LNCaP clone FGC (cell line): ENCODE data around the gene UBALD1.

ENCODE experiments used
- DNase-seq: peaks from one replicate; pipeline ENCODE4 v3.0.0-alpha.2; 2011; ENCODE audit warnings: low read depth
- H3K4me3 ChIP-seq: 2 replicates; pipeline ENCODE4 v1.5.1; 2011; ENCODE audit warnings: mild to moderate bottlenecking, low read depth, low read length, control low read depth
- TF ChIP-seq, protein P1 (sequence below): IDR thresholded peaks from 2 replicates; pipeline ENCODE4 v1.5.1; 2012; ENCODE audit warnings: mild to moderate bottlenecking; ENCODE audit not compliant: control insufficient read depth, insufficient read depth; ENCODE audit errors: extremely low read depth

Gene UBALD1

DNA sequence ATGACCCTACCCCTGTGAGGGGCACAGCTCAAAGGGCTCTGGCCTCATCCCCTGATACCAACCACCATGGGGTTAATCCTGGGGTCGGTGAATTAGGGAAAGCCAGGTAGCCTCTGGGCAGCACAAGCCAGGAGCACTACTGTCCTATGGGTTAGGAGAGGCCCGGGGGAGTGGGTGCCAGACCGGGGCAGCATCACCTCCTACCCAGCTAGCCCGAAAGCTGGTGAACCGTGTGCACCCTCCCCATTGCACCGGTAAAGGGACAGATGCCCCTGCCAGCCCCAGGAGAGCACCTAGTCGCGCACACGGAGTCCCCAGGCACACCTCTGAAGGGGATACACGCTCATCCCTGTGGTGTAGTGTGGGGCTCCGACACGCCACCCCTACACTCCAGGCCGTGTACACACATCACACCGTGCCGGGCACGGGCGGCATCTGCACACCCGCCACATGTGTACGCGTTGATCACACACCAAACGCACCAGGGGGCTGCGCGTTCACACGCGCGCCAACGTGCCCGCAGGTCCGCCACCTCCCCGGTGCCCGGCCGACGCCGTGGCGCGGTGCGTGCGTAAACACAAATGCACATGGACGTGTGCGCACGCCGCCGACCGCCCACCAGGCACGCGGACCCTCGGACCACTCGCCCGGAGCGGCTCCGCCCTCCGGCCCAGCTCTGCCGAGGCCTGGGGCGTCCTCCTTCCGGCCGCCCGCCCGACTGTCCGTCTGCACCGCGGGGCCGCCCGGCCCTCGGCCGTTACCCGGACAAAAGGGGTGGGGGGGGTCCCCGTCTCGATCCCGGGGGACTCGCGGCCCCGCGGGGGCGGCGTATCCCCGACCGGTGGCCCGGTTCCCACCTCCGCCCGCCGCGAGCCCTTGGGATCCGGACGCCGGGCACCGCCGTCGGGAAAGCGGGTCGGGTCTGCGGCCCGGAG is 785 bp downstream of the UBALD1 start:
- H3K4me3 ChIP-seq = peak overlapping the region; percentile 73
- TF ChIP-seq, protein P1, sequence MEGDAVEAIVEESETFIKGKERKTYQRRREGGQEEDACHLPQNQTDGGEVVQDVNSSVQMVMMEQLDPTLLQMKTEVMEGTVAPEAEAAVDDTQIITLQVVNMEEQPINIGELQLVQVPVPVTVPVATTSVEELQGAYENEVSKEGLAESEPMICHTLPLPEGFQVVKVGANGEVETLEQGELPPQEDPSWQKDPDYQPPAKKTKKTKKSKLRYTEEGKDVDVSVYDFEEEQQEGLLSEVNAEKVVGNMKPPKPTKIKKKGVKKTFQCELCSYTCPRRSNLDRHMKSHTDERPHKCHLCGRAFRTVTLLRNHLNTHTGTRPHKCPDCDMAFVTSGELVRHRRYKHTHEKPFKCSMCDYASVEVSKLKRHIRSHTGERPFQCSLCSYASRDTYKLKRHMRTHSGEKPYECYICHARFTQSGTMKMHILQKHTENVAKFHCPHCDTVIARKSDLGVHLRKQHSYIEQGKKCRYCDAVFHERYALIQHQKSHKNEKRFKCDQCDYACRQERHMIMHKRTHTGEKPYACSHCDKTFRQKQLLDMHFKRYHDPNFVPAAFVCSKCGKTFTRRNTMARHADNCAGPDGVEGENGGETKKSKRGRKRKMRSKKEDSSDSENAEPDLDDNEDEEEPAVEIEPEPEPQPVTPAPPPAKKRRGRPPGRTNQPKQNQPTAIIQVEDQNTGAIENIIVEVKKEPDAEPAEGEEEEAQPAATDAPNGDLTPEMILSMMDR = no peak
- DNase-seq = no peak

GRCh38 chr16:4612977-4613635 is 1.6 kb downstream of the UBALD1 start:
- peak overlapping the region; percentile 73 for H3K4me3 ChIP-seq
- DNase-seq = no peak
- TF ChIP-seq, protein P1 = no peak

DNA sequence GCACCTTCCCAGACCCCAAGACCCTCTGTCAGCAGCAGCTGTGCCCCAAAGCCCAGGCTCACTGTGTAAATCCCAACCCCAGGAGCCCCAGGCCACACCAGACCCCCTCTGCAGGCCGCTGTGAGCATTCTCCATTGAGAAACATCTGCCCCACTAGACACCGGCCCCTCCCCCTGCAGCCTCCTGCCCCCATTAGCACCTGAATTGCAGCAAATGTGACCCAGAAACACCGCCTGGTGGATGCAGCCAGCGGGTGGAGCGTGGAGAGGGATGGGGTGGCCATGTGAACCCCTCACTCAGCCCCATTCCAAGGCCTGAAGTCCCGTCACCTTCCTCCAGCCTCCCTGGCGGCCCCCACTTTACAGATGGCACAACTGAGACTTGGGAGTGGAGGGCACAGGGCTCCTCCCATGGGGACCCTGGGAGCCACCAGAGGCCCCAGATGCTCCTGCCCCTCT is 2.2 kb downstream of the UBALD1 start:
- H3K4me3 ChIP-seq = peak overlapping the region; percentile 73
- TF ChIP-seq, protein P1 = no peak
- DNase-seq = no peak

DNA sequence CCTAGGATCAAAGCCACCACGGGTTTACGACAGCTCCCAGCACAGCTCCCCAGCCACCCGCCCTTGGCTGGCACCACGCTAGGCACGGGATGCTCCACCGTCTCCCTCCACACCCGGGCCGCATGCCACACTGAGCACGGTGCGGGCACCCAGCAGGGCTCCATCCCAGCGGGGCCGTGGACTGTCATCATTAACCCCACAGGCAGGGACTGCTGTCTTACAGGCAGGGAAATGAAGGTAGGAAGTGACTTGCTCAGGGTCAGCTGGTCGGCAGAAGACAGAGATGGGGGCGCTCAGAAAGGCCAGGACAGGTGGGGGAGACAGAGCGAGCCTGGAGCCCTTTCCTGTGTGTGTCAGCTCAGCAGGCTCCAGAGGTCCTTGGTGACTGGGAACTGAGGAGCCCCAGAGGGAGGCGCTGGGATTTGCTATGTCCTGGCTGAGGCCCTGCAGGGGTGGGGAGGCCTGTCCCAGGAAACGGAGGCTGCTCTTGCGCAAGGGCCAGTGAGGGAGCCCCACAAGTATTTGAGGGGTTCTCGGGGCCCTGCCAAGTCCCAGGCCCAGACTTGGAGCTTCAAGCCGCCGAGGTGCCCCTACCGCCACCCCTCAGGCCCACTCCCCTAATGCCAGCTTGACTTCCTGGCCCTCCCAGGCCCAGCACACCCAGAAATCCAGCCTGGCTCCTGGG is 3.2 kb downstream of the UBALD1 start:
- no peak for DNase-seq
- TF ChIP-seq, protein P1 = no peak
- no peak overlapping the region for H3K4me3 ChIP-seq

DNA sequence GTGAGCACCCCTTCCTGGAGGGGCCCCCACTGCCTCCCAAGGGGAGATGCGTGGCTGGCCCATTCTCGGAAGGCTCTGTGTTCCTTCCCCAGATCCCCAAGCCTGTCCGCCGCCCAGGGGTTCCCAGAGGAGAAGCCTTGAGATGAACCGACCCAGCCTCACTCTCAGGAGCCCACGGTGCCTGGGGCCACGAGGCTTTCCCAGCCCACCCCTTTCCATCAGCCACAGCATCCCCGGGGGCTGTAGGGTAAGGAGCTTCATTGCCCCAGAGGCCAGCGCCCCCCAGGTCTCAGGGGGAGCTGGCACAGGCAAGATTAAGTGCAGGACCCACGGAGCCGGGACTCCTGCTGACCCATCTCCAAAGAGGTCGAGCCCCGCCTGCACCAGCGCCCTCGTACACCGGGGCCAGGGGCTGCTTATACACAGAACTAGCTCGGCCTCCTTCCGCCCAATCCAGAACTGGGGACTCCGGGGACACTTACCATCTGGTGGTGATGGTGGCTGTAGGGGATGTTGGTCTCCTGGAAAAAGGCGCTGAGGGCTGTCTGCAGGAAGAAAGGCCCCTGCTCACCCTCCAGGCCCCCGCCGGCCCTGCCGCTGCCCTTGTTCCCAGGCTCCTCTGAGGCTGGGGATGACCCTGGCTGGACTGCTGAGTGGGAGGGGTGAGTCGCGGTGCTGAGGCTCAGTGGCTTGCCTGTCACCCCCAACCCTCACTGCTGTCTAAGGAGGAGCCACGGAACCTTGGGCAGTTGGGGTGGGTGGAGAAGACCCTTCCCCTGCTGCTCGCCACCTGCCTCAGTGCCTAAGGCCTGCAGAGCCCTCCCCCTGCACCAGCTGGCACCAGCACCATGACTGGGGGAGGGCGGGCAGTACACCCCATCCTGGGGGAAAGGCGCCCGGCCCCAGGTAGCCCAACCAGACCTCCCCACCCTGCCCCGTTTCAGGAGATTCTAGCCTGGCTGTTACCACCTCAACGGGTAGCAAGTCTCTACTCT is 4.4 kb downstream of the UBALD1 start:
- H3K4me3 ChIP-seq = no peak overlapping the region
- no peak for DNase-seq
- TF ChIP-seq, protein P1 = no peak
